HL-60 (cell line): ENCODE results near the gene HPCA.

ENCODE experiments used
- CTCF ChIP-seq: IDR thresholded peaks from one replicate; pipeline ENCODE4 v1.5.1; 2011; ENCODE audit warnings: low read length, control low read depth, inconsistent platforms; ENCODE audit not compliant: insufficient read depth
- POLR2AphosphoS5 ChIP-seq: IDR thresholded peaks from 2 replicates; pipeline ENCODE4 v1.6.1; 2012; ENCODE audit warnings: low read depth

DNA sequence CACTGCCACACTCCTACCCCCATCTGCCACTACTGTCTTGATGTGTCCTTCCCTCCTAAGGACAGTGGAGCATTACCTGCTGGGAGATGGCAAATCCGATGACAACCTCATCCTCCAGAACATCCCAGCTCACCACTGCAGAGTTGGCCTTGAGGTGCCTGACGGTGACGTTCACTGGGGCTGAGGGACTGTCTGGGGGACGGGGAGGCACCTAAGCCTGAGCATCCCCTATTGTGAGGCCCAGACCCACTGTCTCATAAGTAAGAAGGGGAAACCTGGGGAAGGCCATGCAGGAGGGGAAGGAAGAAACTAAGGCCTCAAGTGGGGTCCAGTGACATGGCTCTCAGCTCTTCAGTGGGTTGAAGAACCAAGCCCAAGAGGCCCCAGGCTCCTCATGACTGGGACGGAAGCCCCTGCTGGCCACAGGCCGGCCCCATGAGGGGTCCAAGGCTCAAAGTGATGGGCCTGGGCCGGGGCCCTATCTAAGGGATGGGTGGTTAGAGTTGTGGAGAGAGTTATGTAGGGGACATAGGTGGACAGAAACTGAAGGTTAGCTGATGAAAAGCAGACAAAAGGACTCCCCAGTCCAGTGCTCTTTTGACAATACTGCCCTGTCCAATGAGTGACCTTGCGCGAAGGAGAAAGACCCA, 17.4 kb upstream of the HPCA start:
- TF ChIP-seq CTCF (no peak), POLR2AphosphoS5 (no peak)
